NCI-H1417 (cell line): ENCODE data around the gene CABP4.
"Not testable (repeated sequence)": the region's sequence is repeated elsewhere in the genome, so short reads cannot be mapped to it uniquely, and the experiment has no call there.

Experiments used
- DNase-seq, 3 experiments: peaks; one replicate each; lab custom pipeline; 2025; lab: John Stamatoyannopoulos, UW

CABP4 gene

DNA sequence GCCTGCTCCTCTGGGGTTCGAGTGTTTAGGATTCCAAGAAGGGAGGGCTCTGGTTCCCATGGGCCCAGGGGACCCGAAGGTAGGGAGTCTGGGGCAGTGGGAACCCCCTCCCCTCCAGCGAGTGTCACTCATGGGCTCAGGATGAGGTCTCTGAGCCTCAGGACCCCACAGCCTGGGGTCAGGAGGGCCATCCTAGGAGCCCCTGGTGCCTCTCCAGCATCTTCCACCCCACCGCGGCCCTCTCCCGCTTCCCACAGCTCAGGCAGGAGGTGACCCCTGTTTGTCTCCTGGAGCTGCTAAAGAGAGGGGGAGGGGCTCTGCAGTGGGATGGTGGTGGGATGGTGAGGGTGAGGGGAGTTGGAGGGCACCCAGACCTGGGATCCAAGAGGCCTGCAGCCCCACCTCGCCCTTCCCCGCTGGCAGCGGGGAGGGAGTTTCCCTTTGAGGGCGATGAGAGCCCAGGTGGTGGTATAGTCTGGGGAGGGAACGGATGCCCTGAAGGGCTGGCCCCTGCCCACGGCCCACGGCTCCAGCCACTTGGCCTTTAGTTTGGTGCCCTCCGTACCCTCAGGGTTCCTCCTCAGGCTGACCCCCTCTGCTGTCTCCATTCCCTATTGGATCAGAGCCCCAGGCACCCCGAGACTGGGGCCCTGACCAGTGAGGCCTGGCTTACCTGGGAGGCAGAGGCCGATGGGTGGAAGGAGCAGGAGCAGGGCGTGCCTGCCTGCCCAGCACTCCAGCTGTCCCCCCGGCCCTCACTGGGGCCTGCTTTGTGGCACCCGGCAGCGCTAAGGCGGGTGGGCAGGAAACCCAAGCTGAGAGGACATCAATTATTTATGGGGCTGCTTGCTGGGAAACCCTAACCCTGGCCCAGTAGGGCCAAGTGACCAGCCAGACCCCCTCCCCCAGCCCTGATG, 1.1 kb upstream of the CABP4 start:
- DNase-seq: no peak

DNA sequence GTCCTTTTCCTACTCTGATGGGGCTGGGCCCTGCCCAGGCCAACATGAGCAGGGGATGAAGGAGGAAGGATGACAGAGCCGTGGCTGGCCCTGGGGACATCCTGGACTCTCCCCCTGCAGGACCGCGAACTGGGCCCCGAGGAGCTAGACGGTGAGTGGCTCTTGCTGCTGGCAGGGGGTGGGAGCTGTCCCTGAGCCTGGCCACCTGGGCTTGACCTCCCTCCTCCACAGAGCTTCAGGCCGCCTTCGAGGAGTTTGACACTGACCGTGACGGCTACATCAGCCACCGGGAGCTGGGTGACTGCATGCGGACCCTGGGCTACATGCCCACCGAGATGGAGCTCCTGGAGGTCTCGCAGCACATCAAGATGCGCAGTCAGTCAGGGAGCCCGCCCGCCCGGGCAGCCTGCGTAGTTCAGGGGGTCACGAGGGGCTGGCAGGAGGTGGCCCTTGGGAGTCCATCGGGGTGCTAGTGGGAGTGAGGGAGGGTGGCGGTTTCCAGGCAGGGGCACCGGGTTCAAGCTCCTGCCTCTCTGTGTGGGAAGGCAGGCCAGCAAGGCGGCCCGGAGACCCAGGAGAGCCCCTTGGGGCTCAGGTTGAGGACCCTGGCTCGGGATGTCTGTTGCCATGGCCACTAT, 1.0 kb downstream of the CABP4 start:
- DNase-seq: no peak

DNA sequence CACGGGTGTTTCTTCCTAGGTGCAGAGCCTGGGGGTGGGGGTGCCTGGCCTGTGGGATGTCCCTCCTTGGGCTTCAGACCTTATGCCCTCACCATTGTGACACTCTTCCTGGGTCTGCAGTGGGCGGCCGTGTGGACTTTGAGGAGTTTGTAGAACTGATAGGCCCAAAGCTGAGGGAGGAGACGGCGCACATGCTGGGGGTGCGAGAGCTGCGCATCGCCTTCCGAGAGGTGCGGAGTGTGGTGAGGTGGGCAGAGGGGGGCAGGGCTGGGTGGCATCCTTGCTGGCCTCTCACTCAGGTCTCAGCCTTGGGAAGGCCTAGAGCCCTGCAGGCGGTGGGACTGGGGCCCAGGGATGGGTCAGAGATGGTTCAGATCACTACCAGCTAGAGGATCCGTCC, 2.3 kb downstream of the CABP4 start:
- no peak for DNase-seq

DNA sequence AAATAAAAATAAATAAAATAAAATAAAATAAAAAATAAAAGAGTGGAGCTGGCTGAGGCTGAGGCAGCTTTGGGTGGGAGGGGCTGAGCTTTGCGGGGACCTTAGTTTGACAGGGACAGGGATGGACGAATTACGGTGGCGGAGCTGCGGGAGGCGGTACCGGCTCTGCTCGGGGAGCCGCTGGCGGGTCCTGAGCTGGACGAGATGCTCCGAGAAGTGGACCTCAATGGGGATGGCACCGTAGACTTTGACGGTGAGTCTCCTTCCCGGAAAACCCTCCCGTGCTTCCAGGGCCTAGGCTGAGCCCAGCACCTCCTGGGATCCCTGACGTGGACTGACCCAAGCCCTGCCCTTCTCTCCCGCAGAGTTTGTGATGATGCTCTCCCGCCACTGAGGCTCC, 3.1 kb downstream of the CABP4 start:
- DNase-seq: no peak

DNA sequence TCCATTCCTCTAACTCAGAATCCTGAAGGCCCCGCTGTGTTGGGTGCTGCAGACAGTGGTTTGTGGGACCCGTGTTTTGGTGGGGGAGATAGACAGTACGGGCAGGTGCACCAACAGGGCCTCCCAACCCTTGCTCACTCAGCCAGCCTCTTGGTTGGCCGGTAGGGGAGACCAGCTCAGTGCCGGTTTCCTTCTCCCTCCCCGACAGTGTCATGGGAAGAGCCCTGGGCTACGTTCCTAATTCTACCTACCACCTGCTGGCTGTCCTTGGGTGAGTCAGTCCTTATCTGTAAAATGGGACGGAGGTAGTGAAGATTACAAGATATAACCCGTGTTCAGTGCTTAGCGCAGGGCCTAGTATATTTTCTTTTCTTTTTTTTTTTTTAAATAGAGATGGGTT, 8.0 kb downstream of the CABP4 start:
- DNase-seq: no peak

DNA sequence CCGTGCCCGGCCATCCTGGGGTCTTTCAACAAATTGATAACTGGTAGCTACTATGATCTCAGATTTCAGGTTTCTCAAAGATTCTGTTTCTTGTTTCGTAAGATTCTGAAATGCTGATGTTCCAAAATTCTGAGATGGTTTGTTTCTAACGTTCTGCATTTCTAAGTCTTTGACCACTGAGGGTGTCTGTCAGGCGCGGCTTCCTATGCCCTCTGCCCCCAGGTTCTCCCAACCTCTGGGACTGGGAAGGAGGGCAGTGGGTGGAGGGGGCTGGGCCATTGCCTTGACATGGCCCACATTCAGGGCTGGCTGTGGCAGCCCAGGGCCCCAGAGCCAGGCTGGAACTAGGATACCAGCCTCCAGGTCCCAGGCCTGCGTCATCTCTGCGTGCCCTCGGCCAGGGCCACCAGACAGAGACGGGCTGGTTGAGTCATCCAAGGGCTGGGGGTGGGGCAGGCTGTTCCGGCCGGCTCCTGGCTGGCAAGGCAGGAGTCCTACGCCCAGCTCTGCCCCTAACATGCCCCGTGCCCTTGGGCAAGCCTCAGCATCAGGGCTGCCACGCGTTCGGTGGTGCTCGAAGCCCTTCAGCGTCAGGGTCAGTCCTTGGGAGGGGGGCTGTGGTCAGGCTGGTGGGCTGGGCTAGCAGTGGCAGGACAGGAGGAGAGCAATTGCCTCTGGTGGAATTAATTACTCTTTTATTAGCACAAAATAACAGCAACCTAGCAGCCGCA, 8.7 kb downstream of the CABP4 start:
- no peak for DNase-seq

DNA sequence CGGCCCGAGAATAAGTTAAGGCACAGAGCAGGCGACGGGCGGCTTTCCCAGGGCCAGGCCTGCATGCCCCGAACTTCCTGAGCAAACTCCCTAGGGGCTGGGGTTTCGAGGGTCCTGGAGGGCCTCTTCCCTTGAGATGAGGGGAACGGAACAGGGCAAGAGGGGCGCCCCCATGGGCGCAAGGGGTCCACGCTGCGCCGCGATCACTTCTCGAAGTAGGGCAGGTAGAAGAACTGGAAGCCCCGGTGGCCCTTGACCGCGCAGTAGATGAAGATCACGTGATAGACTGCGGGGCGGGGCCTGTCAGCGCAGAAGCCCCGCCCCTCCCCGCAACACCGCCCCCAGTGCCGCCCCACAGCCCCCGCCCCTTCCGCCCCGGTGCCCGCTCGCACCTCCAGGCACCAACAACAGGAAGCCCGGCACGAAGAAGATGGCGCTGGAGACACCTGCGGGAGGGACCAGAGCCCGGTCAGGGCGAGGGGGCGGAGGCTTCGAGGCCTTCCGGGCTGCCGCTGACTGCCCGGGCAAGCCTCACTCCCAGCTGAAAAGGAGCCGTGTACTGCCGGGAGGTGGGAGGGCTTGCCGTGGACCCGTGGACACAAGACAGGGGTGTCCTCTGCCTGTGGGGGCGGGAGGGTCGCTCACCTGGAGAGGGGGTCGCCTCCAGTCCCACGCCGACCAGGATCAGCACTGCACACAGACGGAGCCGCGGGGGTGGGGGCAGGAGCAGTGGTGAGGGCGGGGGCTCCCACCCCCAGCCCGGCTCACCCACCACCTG, 9.4 kb downstream of the CABP4 start:
- DNase-seq: peak; percentile 82 to 93 (median 87)

DNA sequence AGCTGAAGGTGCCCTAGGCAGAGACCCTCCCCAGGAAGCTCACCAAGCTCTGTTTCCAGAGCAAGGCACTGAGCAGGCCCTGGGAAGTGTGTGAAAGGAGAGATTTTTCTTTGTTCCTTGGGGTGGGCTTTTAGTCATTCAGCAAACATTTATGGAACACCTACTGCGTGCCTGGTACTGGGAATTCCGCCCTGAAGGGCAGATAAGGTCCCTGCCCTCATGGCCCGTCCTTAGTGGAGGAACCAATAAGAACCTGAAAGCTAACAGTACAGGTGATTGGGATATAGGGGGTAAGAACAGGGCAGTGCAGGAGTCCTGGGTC, 10.0 kb downstream of the CABP4 start:
- peak in 1 of 3 experiments; percentile 57 for DNase-seq

DNA sequence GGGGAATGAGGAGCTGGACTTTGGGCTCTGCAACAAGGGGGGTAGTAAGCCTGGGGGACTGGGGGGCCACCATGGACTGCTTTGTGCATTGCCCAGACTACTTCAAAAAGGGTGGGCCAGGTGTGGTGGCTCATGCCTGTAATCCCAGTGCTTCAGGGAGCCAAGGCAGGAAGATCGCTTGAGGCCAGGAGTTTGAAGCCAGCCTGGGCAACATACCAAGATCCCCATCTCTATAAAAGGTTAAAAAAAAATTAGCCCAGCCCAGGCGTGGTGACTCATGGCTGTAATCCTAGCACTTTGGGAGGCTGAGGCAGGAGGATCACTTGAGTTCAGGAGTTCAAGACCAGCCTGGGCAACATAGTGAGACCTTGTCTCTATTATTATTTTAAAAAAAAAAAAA, 10.4 kb downstream of the CABP4 start:
- DNase-seq: not testable (repeated sequence)

DNA sequence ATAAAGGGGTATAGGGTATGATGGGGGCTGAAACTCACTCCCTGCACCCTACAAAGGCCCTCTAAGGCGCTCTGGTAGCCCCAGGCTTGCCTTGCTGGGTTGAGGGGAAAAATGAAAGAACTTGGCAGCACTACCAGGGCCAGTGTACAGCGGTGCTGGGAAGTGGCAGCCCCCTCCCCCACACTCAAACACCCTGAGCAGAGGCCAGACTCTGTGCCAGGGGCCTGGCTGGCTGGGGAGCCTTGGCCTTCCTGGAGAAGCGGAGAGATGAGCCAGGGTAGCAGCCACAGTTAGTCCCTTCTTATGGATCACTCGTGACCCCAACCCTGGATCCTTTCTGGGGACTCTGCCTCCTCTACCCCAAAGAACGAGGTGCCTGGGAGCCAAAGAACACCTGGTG, 11.2 kb downstream of the CABP4 start:
- no peak for DNase-seq

DNA sequence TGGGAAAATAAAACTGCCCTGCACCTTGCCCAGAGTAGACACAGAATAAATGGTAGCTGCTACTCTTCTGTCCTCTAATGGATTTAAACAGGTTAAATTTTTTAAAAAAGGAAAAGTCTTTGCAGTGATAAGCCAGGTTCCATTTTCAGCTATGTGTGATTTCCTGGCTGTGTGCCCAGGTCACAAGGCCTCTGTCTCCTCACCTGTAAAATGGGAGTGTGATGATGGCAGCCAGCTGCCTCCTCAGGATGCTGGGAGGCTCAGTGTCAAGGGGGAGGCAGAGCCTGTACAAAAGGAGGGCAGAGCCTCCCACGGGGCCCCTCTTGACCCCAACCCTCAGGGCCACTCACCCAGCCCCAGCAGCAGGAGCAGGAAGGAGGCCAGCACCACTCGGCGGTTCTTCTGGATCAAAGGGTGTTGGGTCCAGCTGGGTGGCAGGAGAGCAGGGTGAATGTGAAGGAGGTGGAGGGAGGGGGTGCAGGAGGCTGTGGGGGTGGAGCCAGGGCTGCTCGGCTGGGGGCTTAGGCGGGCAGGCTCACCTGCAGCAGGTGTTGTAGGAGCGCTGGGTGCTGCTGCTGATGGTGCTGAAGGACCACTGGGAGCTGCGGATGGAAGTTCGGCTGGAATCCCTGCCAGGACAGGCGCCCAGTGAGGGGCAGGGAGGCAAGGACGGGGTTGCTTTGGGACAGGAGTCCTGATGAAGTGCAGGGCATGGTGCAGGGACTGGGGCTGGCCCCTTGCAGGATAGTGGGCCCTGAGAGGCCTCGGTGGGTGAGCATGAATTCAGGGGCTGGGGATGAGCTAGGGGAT, 12.0 kb downstream of the CABP4 start:
- DNase-seq: peak in 1 of 3 experiments; percentile 17

DNA sequence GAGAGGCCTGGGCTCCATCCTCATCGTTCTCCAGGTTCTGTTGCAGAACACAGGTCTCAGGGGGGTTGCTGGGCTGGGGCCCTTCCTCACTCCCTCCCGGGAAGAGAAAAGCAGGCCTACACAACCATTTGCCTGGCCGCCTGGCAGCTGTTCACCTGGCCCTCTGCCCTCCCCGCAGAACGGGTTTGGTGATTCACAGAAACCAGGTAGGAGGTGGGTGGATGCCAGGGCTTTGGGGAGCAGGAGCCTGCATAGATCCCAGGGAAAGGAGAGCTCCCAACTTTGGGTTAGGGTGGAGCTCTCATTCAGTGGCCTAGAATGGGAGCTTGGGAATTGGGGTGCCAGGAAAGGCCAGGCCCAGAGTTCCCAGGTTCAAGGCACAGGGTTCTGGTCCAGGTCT, 12.9 kb downstream of the CABP4 start:
- peak in 2 of 3 experiments; percentile 30 to 46 for DNase-seq

DNA sequence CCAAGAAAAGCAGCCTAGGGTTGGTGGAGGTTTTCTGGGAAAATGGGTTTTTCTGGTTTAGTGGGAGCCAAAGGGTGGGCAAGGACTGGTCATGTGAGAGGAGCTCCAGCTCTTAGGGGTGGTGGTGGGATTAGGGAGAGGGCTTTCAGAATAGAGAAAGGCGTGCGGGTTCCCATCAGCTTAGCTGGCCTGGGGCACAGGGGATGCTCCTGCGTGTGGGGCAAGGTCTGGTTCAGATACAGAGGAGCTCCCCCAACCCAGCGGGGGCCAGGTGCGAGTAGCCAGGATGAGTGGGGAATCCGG, 13.3 kb downstream of the CABP4 start:
- DNase-seq: no peak

DNA sequence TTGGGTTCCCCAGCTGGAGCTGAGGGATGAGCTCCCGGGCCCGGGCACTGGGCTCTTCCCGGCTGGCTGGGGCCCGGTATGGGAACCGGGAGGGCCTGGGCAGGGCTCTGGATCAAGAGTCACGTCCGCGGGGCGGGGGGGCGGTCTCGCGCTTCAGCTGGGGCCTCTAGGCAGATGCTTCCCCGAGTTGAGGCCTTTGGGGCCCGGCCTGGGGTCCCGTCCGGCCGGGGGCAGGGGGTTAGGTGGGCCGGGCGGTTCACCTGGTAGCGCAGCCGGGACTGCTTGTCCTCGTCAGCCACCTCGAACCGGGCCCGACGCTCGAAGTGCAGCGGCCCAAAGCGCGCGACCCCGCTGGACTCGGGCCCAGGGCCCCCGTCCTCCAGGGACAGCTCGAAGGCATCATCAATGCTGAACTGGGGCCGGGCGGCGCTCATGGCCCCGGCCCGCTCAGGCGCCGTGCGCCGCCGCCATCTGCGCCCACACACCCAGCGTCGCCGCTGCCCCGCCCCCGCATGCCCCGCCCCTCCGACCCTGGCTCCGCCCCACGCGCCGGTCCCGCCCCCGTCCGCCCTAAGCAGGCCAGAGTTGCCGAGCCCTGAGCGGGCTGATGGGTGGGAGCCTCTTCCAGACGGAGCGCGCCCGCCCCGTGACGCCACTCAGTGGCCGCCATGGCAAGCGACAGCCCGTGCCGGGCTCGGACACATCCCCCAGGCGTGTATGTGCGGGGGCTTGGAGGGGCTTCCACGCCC, 13.8 kb downstream of the CABP4 start, which contains the start of gene TMEM134:
TSS of gene TMEM134 (minus strand) at position 493 of the 749 bp plus-strand sequence. CDS start at position 434, 59 bp downstream.
- DNase-seq: peak; percentile 85 to 93 (median 89)

DNA sequence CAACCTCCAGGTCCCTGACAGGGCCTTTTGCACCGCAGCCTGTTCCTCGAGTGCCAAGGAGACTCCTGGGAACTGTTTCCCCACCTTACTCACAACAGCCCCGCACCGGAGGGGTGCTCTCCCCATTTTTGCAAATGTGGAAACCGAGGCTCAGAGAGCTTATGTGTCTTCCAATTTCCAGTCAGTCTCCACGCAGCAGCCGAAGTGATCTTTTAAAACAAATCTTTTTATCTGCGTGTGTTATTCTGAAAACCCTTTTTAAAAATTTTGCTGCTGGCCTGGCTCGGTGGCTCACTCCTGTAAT, 14.3 kb downstream of the CABP4 start:
- no peak for DNase-seq

DNA sequence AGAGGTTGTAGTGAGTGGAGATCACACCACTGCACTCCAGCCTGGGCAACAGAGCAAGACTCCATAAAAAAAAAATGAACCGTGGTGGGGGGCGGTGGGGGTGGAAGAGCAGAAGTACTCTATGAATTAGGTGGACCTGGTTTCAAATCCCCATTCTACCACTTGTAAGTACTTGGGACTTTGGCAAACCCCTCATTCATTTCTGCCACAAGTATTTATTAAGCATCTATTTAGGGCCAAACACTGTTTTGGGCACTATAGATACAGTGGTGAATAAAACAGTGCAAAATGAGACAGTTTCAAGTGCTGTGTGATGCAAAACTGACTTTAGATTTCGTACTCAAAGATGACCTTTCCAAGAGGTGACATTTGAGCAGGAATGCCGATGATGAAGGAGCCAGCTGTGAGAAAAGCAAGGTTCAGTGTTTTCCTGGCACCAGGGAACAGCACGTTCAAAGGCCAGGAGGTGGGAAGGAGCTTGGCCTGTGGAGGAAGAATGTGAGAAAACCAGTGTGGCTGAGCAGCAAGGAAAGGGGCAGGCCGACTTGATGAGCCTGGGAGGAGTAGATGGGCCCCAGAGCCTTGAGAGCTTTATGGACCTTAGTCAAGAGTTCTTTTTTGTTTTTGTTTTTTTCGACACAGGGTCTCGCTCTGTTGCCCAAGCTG, 15.3 kb downstream of the CABP4 start:
- no peak for DNase-seq

DNA sequence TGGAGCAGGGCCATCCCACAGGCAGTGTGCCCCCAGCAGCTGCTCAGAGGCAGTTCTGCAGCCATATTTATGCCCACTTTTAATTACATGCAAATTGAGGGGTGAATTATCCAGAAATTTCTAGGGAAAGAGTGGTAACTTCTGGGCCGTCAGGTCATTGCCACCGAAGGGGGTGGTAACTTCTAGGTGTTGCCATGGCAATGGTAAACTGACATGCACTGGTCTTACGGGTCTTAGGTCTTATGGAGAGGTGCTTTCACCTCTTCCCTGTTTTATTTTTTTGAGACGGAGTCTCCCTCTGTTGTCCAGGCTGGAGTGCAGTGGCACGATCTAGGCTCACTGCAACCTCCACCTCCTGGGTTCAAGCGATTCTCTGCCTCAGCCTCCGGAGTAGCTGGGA, 17.7 kb downstream of the CABP4 start:
- no peak for DNase-seq

DNA sequence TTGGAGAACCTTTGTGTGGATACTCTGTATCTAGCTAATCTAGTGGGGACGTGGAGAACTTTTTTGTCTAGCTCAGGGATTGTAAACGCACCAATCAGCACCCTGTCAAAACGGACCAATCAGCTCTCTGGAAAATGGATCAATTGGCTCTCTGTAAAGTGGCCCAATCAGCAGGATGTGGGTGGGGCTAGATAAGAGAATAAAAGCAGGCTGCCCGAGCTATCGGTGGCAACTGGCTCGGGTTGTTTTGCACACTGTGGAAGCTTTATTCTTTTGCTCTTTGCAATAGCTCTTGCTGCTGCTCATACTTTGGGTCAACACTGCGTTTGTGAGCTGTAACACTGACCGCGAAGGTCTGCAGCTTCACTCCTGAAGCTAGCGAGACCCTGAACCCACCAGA, 21.5 kb downstream of the CABP4 start:
- DNase-seq: not testable (repeated sequence)

DNA sequence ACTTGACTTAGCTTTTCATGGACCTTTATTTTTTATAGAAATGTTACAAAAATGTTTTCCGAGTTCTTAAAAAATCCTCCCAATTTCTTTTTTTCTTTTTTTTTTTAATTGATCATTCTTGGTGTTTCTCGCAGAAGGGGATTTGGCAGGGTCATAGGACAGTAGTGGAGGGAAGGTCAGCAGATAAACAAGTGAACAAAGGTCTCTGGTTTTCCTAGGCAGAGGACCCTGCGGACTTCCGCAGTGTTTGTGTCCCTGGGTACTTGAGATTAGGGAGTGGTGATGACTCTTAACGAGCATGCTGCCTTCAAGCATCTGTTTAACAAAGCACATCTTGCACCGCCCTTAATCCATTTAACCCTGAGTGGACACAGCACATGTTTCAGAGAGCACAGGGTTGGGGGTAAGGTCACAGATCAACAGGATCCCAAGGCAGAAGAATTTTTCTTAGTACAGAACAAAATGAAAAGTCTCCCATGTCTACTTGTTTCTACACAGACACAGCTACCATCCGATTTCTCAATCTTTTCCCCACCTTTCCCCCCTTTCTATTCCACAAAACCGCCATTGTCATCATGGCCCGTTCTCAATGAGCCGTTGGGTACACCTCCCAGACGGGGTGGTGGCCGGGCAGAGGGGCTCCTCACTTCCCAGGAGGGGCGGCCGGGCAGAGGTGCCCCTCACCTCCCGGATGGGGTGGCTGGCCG, 22.3 kb downstream of the CABP4 start:
- DNase-seq: not testable (repeated sequence)
